Common myeloid progenitor, CD34-positive (primary cell): ENCODE measurements around the gene CD164L2.

Experiments
- CTCF ChIA-PET: fragments of 350-600 bp; sonication (Branson Sonifier 250); formaldehyde crosslinking; loops from one replicate; lab custom pipeline; 2021; ENCODE audit warnings: antibody characterized with exemption; lab: Charles Lee
- POLR2A ChIA-PET: fragments of 350-600 bp; sonication (Branson Sonifier 250); formaldehyde crosslinking; loops from one replicate; lab custom pipeline; 2021; ENCODE audit warnings: antibody characterized with exemption; lab: Charles Lee
- DNase-seq, 3 donors: peaks; one replicate each; pipeline versions ENCODE4 v3.0.0 to v3.0.0-alpha.2; 2013
- H3K27ac ChIP-seq, 2 experiments: 1 replicate in 1 of 2; 2 replicates in 1 of 2; pipeline ENCODE4 v1.7.0; 2013; ENCODE audit warnings: inconsistent platforms in 2 of 2, low read length in 2 of 2, mild to moderate bottlenecking in 2 of 2, low read depth in 1 of 2, moderate library complexity in 1 of 2; ENCODE audit not compliant: severe bottlenecking in 2 of 2, insufficient read depth in 1 of 2, poor library complexity in 1 of 2
- H3K27me3 ChIP-seq, 5 experiments: replicated peaks in 2 of 5; 1 replicate in 3 of 5; 2 replicates in 2 of 5; pipeline versions ENCODE4 v1.6.1 to v1.7.0; 2013; ENCODE audit warnings: low read length in 4 of 5, mild to moderate bottlenecking in 2 of 5, moderate library complexity in 2 of 5, inconsistent platforms in 1 of 5; ENCODE audit not compliant: insufficient read depth in 5 of 5, control insufficient read depth in 4 of 5
- H3K36me3 ChIP-seq, 4 experiments: 1 replicate in 2 of 4; 2 replicates in 2 of 4; pipeline versions ENCODE4 v1.6.1 to v1.7.0; 2013; ENCODE audit warnings: low read length in 3 of 4, control low read depth in 1 of 4, mild to moderate bottlenecking in 1 of 4; ENCODE audit not compliant: control insufficient read depth in 4 of 4, insufficient read depth in 4 of 4
- H3K4me1 ChIP-seq, 4 experiments: 1 replicate in 3 of 4; 2 replicates in 1 of 4; pipeline versions ENCODE4 v1.6.1 to v1.7.1; 2013; ENCODE audit warnings: low read length in 3 of 4, mild to moderate bottlenecking in 3 of 4, control low read depth in 1 of 4, inconsistent platforms in 1 of 4, moderate library complexity in 1 of 4; ENCODE audit not compliant: control insufficient read depth in 4 of 4, insufficient read depth in 4 of 4; ENCODE audit errors: control extremely low read depth in 1 of 4
- H3K4me3 ChIP-seq, 7 experiments: 1 replicate in 4 of 7; 2 replicates in 3 of 7; pipeline versions ENCODE4 v1.5.1 to v1.7.0; 2013; ENCODE audit warnings: mild to moderate bottlenecking in 7 of 7, low read length in 6 of 7, moderate library complexity in 6 of 7, inconsistent platforms in 2 of 7, low read depth in 2 of 7, control low read depth in 1 of 7; ENCODE audit not compliant: insufficient read depth in 4 of 7, control insufficient read depth in 1 of 7; ENCODE audit errors: extremely low read depth in 1 of 7
- H3K9me3 ChIP-seq, 5 experiments: 1 replicate in 4 of 5; 2 replicates in 1 of 5; pipeline versions ENCODE4 v1.6.1 to v1.7.1; 2013; ENCODE audit warnings: low read length in 4 of 5, mild to moderate bottlenecking in 2 of 5, inconsistent platforms in 1 of 5, low read depth in 1 of 5, moderate library complexity in 1 of 5; ENCODE audit not compliant: control insufficient read depth in 4 of 5, insufficient read depth in 2 of 5; ENCODE audit errors: control extremely low read depth in 1 of 5
- WGBS: methylation state at CpG from one replicate; pipeline ENCODE4 v1.1.5; 2013; ENCODE audit not compliant: insufficient coverage; 5-methylcytosine and 5-hydroxymethylcytosine counted together

CD164L2 gene

DNA sequence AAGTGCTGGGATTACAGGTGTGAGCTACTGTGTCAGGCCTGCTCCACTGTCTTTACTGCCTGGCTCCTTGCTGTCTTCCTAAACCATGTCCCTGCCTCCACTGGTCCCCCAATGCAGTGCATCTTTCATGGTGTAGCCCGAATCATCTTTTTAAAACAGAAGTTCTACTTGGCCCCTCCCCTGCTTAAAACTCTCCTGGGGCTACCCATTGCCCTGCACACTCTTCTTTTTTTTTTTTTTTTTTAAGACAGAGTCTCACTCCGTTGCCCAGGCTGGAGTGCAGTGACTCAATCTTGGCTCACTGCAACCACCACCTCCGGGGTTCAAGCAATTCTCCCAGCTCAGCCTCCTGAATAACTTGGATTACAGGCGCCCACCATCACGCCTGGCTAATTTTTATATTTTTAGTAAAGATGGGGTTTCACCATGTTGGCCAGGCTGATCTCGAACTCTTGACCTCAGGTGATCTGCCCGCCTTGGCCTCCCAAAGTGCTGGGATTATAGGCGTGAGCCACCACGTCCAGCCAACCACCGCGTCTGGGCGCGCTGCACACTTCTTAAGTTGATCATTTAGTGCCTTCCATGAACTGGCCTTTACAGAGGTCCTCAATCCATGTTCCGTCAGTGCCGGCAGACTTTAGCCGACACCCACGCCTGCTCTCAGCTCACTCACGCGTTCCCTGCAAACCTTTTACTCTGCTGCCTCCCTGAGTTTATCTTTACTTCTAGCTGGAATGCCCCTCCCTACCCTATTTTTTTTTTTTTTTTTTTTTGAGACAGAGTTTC lies 10.9 kb downstream of the CD164L2 start:
- Histone ChIP-seq H3K4me3 (no peak overlapping the region), H3K9me3 (no peaks in the 10 kb centered on the region), H3K27me3 (no peaks in the 10 kb centered on the region), H3K36me3 (no peaks in the 10 kb centered on the region), H3K4me1 (peaks cover 6 to 31% (median 30%) of the 10 kb centered on the region in 4 experiments), H3K27ac (no peak overlapping the region)
- no peak for DNase-seq
- WGBS, result 92% methylated on average over 15 of the region's 19 CpGs
- CTCF ChIA-PET, result interaction anchor here (0.9 to 8.0 kb wide), 8 partner anchors 13 to 119 kb away, joined by 3 to 80 read pairs (median 3); no protein-coding TSS in a partner anchor
- POLR2A ChIA-PET, result no interaction called here

DNA sequence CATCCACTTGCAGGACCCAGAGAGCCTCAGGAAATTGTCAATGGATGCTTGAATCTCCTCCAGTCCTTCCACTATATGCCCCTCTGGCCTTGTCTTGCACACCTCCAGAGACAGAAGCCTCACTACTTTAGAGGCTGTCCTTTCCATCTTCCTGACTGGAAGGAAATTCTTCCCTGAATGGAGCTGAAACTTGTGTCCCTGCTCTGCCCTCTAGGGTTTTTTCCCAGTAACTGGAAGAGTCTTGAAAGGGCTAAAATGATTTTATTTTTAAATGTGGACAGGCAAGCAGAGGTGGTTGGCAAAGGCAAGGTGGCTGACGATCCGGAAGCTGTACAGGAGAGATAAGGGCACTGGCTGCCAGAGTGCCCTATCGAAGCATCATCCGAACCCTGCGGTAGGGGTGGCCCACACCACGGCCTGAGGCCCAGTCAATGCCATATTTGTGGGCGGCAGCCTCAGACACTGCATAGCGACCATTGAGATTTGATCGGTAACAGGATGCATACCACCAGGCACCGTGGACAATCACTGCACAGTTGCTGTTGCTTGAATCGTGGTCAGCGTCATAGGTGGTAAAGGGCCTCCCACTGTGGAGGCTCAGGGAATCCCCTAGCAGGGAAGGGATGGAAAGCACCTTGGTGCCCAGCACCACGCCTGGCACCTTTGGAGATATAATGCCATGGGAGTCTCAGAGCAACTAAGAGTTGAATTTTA lies 14.1 kb downstream of the CD164L2 start:
- H3K9me3 ChIP-seq, result no peaks in the 10 kb centered on the region
- H3K27me3 ChIP-seq, result no peaks in the 10 kb centered on the region
- 0% methylated on average over 10 of the region's 13 CpGs for WGBS
- ChIA-PET POLR2A (interaction anchor here (0.5 to 1.2 kb wide), 4 partner anchors 11 to 418 kb away, joined by 3 to 5 read pairs (median 3); no protein-coding TSS in a partner anchor), CTCF (interaction anchor here (0.9 to 8.0 kb wide), 14 partner anchors 10 to 294 kb away, joined by 3 to 80 read pairs (median 4); partner anchors contain the start of gene CD164L2)
- no peaks in the 10 kb centered on the region for H3K36me3 ChIP-seq
- H3K4me3 ChIP-seq, result peak overlapping the region in 3 of 7 experiments; percentile 13 to 47 (median 32)
- peak overlapping the region in 1 of 2 experiments; percentile 55 for H3K27ac ChIP-seq
- DNase-seq, result peak; percentile 94 to 99 (median 98)
- H3K4me1 ChIP-seq, result peaks cover 9 to 55% (median 51%) of the 10 kb centered on the region in 4 experiments

DNA sequence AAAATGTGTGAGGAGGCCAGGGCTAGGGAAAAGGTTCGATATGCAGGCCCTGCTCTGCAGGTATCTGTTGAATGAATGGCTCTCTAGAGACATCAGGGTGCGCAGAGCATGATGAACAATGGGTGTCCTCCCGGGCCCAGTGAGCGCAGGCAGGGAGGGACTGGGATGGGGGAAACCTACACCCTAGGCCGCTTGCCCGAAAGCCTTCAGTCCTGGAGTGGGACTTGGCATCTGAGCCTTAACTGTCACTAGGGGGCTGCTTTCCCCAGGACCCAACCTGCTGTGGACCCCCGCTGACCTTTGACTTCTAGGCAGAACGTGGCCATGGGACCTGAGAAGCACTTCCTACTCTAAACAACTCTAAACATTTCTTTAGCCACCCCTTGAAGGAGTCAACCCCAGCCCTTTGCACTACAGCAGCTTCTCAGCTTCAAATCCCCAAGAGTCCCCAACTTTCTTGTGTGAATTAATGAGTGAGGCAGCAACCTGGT lies 15.9 kb downstream of the CD164L2 start:
- Histone ChIP-seq H3K9me3 (no peaks in the 10 kb centered on the region), H3K36me3 (peaks cover 0 to 11% (median 1%) of the 10 kb centered on the region in 4 experiments), H3K27me3 (no peaks in the 10 kb centered on the region), H3K27ac (no peak overlapping the region), H3K4me1 (peaks cover 9 to 55% (median 51%) of the 10 kb centered on the region in 4 experiments), H3K4me3 (peak overlapping the region in 5 of 7 experiments; percentile 65 to 83 (median 72))
- ChIA-PET CTCF (interaction anchor here (0.6 to 8.0 kb wide), 14 partner anchors 10 to 451 kb away, joined by 3 to 80 read pairs (median 7); partner anchors contain the start of genes CD164L2 and SYTL1), POLR2A (no interaction called here)
- DNase-seq, result no peak
- 69% methylated on average over 7 of the region's 8 CpGs for WGBS

DNA sequence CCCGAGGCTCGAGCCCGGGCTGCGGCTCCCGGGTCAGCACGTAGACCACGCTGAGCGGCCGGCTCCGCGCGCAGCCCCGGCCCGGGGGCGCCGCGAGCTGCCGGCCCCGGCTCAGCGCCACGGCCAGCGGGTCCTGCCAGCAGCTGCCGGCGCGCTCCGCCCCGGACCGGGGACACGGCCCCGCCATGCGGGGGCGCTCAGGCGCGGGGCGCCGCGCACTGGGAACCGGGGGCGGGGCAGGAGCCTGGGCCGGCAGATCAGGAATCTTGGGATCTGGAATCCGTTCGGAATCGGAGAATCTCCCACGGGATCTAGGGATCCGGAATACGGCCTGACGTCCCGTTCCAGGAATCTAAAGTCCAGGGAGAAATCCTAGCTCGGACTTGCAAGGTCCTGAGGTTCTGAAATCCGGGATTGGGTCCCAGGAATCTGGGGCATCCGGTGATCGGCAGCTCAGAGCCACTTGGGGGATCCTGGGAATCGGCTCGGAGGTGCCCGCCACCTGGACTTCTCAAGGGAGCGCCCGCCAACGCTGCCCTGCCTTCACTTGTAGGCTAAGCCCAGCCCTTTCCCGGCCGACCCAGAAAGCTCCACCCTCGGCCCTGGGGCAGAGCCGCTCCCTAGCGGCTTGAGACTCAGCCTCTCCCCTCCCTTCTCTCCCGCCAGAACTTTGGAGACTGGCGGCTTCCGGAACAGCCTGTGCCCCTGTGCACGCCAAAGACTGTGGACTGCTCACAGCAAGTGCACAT lies 16.5 kb downstream of the CD164L2 start, which contains the start of gene MAP3K6:
TSS of gene MAP3K6 (minus strand) at position 551 of the 749 bp plus-strand sequence. CDS start at position 187, 364 bp downstream.
- under 1% methylated on average over 64 of the region's 67 CpGs for WGBS
- Histone ChIP-seq H3K9me3 (no peaks in the 10 kb centered on the region), H3K36me3 (peaks cover 0 to 11% (median 1%) of the 10 kb centered on the region in 4 experiments), H3K27ac (peak within 1 kb of the TSS in 1 of 2 experiments; percentile 68), H3K4me1 (peaks cover 9 to 55% (median 51%) of the 10 kb centered on the region in 4 experiments), H3K4me3 (peak within 1 kb of the TSS; percentile 37 to 83 (median 70)), H3K27me3 (no peaks in the 10 kb centered on the region)
- ChIA-PET POLR2A (interaction anchor here (0.5 to 1.4 kb wide), 2 partner anchors 10 to 183 kb away, joined by 3 to 5 read pairs; no protein-coding TSS in a partner anchor), CTCF (interaction anchor here (0.6 to 8.0 kb wide), 15 partner anchors 9 to 452 kb away, joined by 3 to 80 read pairs (median 5); partner anchors contain the start of genes CD164L2 and SYTL1)
- DNase-seq, result peak in 2 of 3 donors; percentile 56 to 64

DNA sequence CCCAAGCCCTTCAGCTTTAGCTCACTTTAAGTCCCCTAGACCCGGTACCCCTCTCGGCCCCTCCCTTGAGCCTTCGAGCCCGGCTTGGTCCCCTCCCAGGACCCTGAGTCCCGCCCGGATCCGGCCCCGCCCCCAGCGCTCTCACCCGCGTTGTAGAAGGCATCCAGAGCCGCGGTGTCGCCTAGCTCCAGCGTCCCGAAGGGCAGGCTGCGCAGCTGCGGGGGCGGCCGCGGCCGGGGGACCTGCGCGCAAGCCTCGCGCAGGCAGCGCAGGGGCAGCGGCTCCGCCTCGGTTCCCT lies 17.1 kb downstream of the CD164L2 start:
- CTCF ChIA-PET, result interaction anchor here (1.1 to 8.0 kb wide), 12 partner anchors 9 to 262 kb away, joined by 3 to 80 read pairs (median 8); partner anchors contain the start of genes CD164L2 and SYTL1
- H3K36me3 ChIP-seq, result peaks cover 0 to 11% (median 1%) of the 10 kb centered on the region in 4 experiments
- H3K4me3 ChIP-seq, result peak overlapping the region; percentile 37 to 83 (median 70)
- peaks cover 9 to 55% (median 51%) of the 10 kb centered on the region in 4 experiments for H3K4me1 ChIP-seq
- peak; percentile 57 to 84 (median 79) for DNase-seq
- no peaks in the 10 kb centered on the region for H3K9me3 ChIP-seq
- POLR2A ChIA-PET, result interaction anchor here (0.5 to 1.4 kb wide), 2 partner anchors 10 to 183 kb away, joined by 3 to 5 read pairs; no protein-coding TSS in a partner anchor
- H3K27ac ChIP-seq, result no peak overlapping the region
- 0% methylated on average over 5 of the region's 30 CpGs for WGBS
- no peaks in the 10 kb centered on the region for H3K27me3 ChIP-seq
